Sigmoid colon (tissue), 4 donors: ENCODE measurements around the gene RAET1G.
"Not testable (repeated sequence)": the region's sequence is repeated elsewhere in the genome, so short reads cannot be mapped to it uniquely, and the experiment has no call there.

Experiments used
- CTCF ChIP-seq, 4 experiments: fragments of 450-650 bp in 3 of 4; fragments of 200-600 bp in 1 of 4; IDR thresholded peaks; one replicate each; pipeline ENCODE4 v1.5.1; 2016 to 2019; ENCODE audit warnings: antibody characterized with exemption in 4 of 4, mild to moderate bottlenecking in 3 of 4, moderate library complexity in 2 of 4
- POLR2A ChIP-seq, 2 donors: fragments of 450-650 bp; IDR thresholded peaks; one replicate each; pipeline ENCODE4 v1.6.1; 2016; ENCODE audit warnings: antibody characterized with exemption in 2 of 2, mild to moderate bottlenecking in 2 of 2, moderate library complexity in 2 of 2
- POLR2AphosphoS5 ChIP-seq, 4 donors: sonication (generic); formaldehyde crosslinking; IDR thresholded peaks; one replicate each; pipeline ENCODE4 v1.6.1; 2017; ENCODE audit warnings: antibody characterized with exemption in 4 of 4

GRCh38 chr6:149954328-149954983 is 31.5 kb upstream of the RAET1G start:
- not testable (repeated sequence) for TF ChIP-seq CTCF, POLR2AphosphoS5, POLR2A (IDR thresholded peaks at IDR 0.05)
